HUES64 (cell line): Measurements from ENCODE around the gene CT47A1. TPM values are rescaled to one million over a fixed set of nuclear protein-coding genes. Genes with fewer than 3 reads are reported as not detected.
"Not testable (repeated sequence)": the region's sequence is repeated elsewhere in the genome, so short reads cannot be mapped to it uniquely, and the experiment has no call there.

ENCODE experiments used
- H3K27ac ChIP-seq: 2 replicates; pipeline ENCODE4 v1.7.0; 2013; ENCODE audit warnings: low read depth, low read length, inconsistent platforms
- H3K27me3 ChIP-seq: 2 replicates; pipeline ENCODE4 v1.6.1; 2013; ENCODE audit warnings: mild to moderate bottlenecking, low read length; ENCODE audit not compliant: insufficient read depth
- H3K36me3 ChIP-seq: 2 replicates; pipeline ENCODE4 v1.6.1; 2013; ENCODE audit warnings: mild to moderate bottlenecking, low read length; ENCODE audit not compliant: insufficient read depth
- H3K4me1 ChIP-seq: 2 replicates; pipeline ENCODE4 v1.6.1; 2013; ENCODE audit warnings: mild to moderate bottlenecking, low read length, moderate library complexity; ENCODE audit not compliant: insufficient read depth
- H3K4me3 ChIP-seq: 2 replicates; pipeline ENCODE4 v1.5.1; 2013; ENCODE audit warnings: mild to moderate bottlenecking, low read length, moderate library complexity
- H3K9ac ChIP-seq: 2 replicates; pipeline ENCODE4 v1.6.1; 2013; ENCODE audit warnings: mild to moderate bottlenecking, low read depth, low read length
- H3K9me3 ChIP-seq: 2 replicates; pipeline ENCODE4 v1.6.1; 2013; ENCODE audit warnings: low read depth, low read length; ENCODE audit not compliant: insufficient read depth
- WGBS: fragments of 150-250, 120-280 bp; methylation state at CpG from one replicate; pipeline ENCODE4 v1.1.7; 2013; ENCODE audit warnings: missing lambda C conversion rate; 5-methylcytosine and 5-hydroxymethylcytosine counted together
- polyA plus RNA-seq, 2 experiments: library from polyadenylated mRNA; stranded (reverse); fragments of 50-300 nt; gene quantifications; one replicate each; pipeline ENCODE4 v1.2.3, GENCODE V29; 2013

CT47A1 gene
- polyA plus RNA-seq (2013, experiment 1 of 2), result not detected
- not detected for polyA plus RNA-seq (2013, experiment 2 of 2)

DNA sequence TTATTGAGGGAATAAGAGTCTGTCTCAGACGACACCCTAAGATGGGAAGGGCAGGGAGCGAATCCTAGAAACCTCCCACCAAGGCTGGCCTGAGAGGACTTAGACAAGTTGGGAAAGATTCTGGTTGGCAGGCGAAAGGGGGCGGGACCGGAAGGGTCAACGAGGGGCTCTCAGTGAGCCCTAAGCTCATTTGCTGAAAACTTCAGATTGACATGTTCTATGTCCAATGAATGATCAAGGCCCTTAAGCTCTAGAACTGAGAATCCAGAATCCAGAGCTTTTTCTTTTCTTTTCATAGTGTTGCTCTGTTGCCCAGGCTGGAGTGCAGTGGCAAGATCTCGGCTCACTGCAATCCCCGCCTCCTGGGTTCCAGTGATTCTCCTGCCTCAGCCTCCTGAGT lies at the start of gene CT47A1:
Gene CT47A1 (minus strand): TSS at position 101 of the 400 bp plus-strand sequence. CDS start 231 bp downstream, outside the sequence.
- not testable (repeated sequence) for H3K4me1 ChIP-seq, H3K9ac ChIP-seq, H3K36me3 ChIP-seq, H3K4me3 ChIP-seq, H3K27ac ChIP-seq, H3K9me3 ChIP-seq, H3K27me3 ChIP-seq
- no CpG with 5 or more reads among the region's 8 CpGs for WGBS

DNA sequence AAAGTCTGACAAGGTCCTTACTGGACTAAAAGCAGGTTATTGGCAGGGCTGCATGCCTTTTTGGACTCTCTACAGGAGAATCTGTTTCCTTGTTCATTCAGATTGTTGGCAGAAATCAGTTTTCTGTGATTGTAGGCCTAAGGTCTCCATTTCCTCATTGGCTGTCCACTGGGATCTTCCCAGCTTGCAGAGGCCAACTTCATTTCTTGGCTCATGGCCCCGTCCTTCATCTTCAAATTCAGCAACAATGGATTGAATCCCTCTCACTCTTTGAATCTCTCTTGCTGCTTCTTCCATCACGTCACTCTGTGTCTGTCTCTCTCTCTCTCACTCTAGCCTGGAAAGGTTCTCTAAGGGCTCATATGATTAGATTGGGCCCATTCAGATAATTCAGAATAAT lies 47.0 kb upstream of the CT47A1 start:
- Histone ChIP-seq H3K27ac (no peak overlapping the region), H3K4me3 (no peak overlapping the region), H3K36me3 (no peaks in the 10 kb centered on the region), H3K4me1 (no peaks in the 10 kb centered on the region), H3K9ac (no peak overlapping the region), H3K9me3 (no peaks in the 10 kb centered on the region), H3K27me3 (no peaks in the 10 kb centered on the region)
- 91% methylated on average over 2 of the region's 2 CpGs for WGBS

DNA sequence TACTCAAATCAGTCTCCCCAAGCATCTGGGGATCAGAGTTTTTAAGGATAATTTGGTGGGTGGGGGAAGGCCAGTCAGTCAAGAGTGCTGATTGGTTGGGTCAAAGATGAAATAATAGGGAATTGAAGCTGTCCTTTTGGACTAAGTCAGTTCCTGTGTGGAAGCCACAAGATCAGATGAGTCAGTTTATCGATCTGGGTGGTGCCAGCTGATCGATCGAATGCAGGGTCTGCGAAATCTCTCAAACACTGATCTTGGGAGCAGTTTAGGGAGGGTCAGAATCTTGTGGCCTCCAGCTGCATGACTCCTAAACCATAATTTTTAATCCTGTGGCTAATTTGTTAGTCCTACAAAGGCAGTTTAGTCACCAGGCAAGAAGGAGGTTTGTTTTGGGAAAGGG lies 44.5 kb upstream of the CT47A1 start:
- H3K9me3 ChIP-seq, result no peaks in the 10 kb centered on the region
- no peak overlapping the region for H3K4me3 ChIP-seq
- no peaks in the 10 kb centered on the region for H3K4me1 ChIP-seq
- H3K9ac ChIP-seq, result no peak overlapping the region
- H3K36me3 ChIP-seq, result no peaks in the 10 kb centered on the region
- H3K27ac ChIP-seq, result no peak overlapping the region
- WGBS, result 97% methylated on average over 4 of the region's 4 CpGs
- no peaks in the 10 kb centered on the region for H3K27me3 ChIP-seq

DNA sequence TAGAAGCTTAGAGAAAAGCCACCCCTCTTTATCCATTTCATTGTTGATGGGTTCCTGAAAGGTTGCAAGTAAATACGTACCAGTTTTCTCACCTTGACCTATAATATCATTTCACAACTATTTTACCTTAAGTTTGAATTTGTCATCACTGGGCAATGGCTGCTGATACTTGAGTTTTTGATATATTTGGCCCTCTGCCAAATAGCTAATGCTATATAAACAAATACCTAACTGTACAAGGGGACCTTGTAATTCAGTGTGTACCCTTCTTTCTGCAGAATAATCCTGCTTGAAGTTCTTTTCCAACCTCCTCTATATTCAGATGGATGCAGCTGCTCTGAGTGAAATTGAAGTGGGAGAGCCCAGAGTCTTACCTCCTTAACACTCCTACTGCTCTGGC lies 42.9 kb upstream of the CT47A1 start:
- H3K36me3 ChIP-seq, result no peaks in the 10 kb centered on the region
- H3K9ac ChIP-seq, result no peak overlapping the region
- WGBS, result no CpG with 5 or more reads among the region's 1 CpG
- no peaks in the 10 kb centered on the region for H3K9me3 ChIP-seq
- H3K27me3 ChIP-seq, result no peaks in the 10 kb centered on the region
- no peaks in the 10 kb centered on the region for H3K4me1 ChIP-seq
- H3K27ac ChIP-seq, result no peak overlapping the region
- no peak overlapping the region for H3K4me3 ChIP-seq

DNA sequence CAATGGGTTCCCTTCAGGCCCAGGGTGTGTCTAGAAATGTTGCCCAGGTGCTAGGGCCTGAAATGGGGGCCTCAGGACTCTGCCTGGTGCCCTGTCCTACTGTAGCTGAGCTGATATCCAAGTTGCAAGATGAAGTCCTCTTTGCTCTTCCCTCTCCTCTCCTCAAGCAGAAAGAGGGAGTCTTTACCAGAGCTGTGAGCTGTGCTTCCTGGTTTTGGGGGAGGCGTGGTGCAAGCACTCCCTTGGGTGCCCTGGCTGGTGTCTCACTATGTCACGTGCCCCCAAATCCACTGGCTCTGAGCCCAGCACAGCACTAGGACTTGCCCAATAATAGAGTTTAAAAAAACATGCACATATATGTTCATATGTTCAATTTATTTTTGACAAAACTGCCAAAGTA lies 29.3 kb upstream of the CT47A1 start:
- Histone ChIP-seq H3K9ac (no peak overlapping the region), H3K27me3 (no peaks in the 10 kb centered on the region), H3K4me1 (no peaks in the 10 kb centered on the region), H3K27ac (no peak overlapping the region), H3K4me3 (no peak overlapping the region), H3K36me3 (no peaks in the 10 kb centered on the region), H3K9me3 (no peaks in the 10 kb centered on the region)
- 94% methylated on average over 2 of the region's 2 CpGs for WGBS

DNA sequence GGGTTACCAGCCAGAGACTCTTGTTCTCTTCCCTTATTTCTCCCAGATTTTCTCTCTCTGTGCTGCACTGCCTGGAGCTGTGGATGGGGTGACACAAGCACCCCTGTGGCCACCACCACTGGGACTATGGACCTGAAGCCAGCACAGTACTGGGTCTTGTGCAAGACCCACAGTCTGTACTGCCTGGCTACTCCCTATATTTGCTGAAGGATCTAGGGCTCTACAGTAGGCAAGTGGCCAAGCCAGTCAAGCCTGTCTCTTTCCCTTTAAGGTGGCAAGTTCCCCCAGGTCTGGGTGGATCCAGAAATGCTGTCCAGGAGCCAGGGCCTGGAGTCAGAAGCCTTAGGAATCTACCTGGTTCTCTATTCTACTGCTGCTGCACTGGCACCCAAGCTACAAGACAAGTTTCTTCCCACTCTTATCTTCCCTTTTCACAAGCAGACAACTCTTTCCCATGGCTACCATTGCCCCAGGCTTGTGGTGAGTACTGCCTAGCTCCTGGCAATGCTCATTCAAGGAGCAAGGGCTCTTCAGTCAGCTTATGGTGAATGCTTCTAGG lies 28.4 kb upstream of the CT47A1 start:
- Histone ChIP-seq H3K36me3 (no peaks in the 10 kb centered on the region), H3K27me3 (no peaks in the 10 kb centered on the region), H3K9me3 (no peaks in the 10 kb centered on the region), H3K9ac (no peak overlapping the region), H3K27ac (no peak overlapping the region), H3K4me3 (no peak overlapping the region), H3K4me1 (no peaks in the 10 kb centered on the region)

DNA sequence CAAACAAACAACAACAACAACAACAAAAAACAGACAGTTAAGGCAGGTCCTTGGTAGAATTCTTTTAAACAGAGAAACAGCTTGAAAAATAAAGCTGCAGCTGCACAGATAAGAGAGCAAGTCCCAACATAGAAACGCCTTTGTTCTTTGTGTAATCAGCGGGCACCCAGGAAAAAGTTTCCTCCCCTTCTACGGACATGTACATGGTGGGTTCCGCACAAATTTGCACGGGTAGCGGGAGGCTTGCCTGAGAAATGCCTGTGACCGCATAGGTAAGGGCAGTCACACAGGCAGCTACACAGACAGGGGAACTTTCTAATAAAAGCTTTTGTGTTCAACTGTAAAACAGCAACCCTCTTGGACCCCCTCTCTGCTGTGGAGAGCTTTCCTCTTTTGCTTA lies 25.7 kb upstream of the CT47A1 start:
- Histone ChIP-seq H3K4me3 (no peak overlapping the region), H3K27ac (no peak overlapping the region), H3K4me1 (no peaks in the 10 kb centered on the region), H3K36me3 (no peaks in the 10 kb centered on the region), H3K9ac (no peak overlapping the region), H3K9me3 (no peaks in the 10 kb centered on the region), H3K27me3 (no peaks in the 10 kb centered on the region)
- WGBS, result 88% methylated on average over 7 of the region's 7 CpGs

DNA sequence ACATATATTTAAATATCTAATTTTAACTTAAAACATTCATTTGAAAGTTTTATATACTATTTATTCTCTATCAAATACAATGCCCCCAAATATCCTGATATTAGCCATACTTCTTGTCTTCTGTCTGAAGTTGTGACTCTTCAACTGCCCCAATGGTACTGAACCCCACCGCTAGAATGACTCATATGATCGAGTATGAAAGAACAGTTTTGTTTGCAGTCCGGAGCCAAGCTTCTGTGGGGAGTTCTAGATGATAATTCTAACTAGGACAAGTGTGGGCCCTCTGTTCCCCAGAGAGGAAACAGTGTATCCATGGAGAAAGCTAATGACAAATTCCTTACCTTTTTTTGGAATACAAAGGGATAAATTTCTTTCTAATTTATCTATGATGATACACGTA lies 24.7 kb upstream of the CT47A1 start:
- Histone ChIP-seq H3K4me3 (no peak overlapping the region), H3K27ac (no peak overlapping the region), H3K27me3 (no peaks in the 10 kb centered on the region), H3K4me1 (no peaks in the 10 kb centered on the region), H3K9ac (no peak overlapping the region), H3K36me3 (no peaks in the 10 kb centered on the region), H3K9me3 (no peaks in the 10 kb centered on the region)
- 100% methylated on average over 3 of the region's 4 CpGs for WGBS

DNA sequence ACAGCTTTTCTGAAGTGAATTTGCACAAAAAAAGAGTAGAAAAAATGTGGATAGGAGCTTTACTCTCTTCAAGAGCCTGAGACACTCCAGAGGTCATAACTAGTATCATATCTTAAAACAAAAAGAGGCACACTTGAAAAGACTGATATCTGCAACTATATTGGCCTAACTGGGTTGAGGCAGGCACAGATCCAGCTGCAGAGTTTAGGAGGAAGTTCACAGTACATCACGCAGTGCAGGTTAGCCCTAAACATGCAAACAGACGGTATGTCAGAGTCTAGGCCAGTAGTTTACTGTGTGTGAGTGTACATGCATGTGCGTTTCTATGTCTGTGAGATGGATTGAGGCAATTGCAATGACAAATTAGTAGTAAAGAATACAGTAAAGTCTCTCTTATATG lies 24.2 kb upstream of the CT47A1 start:
- Histone ChIP-seq H3K4me3 (no peak overlapping the region), H3K9ac (no peak overlapping the region), H3K27ac (no peak overlapping the region), H3K36me3 (no peaks in the 10 kb centered on the region), H3K9me3 (no peaks in the 10 kb centered on the region), H3K4me1 (no peaks in the 10 kb centered on the region), H3K27me3 (no peaks in the 10 kb centered on the region)
- 97% methylated on average over 3 of the region's 3 CpGs for WGBS

DNA sequence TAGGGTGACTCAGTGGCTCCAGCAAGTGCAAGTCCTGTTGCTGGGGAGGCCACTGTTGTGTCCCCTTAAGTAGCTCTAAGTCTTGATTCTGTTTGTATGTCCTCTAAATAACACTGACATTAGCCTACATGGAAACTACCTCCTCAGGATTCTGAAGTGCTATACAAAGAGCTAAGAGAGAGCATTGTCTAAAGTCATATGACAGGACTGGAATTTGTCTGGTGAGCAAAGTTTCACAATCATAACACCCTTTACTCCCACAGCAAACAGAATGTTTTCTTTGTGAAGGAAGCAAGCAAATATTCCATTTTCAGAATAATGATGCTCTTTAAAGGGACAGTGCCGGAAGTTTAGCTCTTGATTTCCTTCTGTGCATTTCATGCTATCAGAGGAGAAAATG lies 23.4 kb upstream of the CT47A1 start:
- no peak overlapping the region for H3K4me3 ChIP-seq

DNA sequence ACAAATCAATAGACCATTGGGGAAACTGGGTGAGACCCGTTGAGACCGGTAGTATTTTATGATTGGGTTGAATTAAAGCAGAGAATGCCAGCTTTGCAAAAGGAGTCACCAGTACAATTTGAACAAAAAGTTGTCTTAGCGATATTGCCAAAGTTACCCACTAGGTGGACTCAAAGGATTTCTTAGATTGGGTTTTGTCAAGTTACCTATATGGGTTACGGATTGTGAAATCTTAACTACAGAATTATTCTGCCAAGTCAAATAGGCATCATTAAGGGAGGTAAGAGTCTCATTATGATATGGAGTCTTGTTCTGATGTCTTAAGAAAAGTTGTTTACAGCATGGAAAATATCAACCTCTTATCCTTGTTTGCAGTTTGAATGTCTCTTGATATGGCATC lies 15.0 kb upstream of the CT47A1 start:
- H3K9me3 ChIP-seq, result no peaks in the 10 kb centered on the region
- H3K9ac ChIP-seq, result no peak overlapping the region
- H3K27ac ChIP-seq, result no peak overlapping the region
- H3K4me3 ChIP-seq, result no peak overlapping the region
- 80% methylated on average over 4 of the region's 4 CpGs for WGBS
- no peaks in the 10 kb centered on the region for H3K4me1 ChIP-seq
- H3K27me3 ChIP-seq, result no peaks in the 10 kb centered on the region
- no peaks in the 10 kb centered on the region for H3K36me3 ChIP-seq

More for the DNA sequence above, 23.4 kb upstream of the CT47A1 start:
- Histone ChIP-seq H3K36me3 (no peaks in the 10 kb centered on the region), H3K27ac (no peak overlapping the region), H3K9ac (no peak overlapping the region), H3K27me3 (no peaks in the 10 kb centered on the region), H3K9me3 (no peaks in the 10 kb centered on the region), H3K4me1 (no peaks in the 10 kb centered on the region)
- WGBS, result 95% methylated on average over 1 of the region's 1 CpG

DNA sequence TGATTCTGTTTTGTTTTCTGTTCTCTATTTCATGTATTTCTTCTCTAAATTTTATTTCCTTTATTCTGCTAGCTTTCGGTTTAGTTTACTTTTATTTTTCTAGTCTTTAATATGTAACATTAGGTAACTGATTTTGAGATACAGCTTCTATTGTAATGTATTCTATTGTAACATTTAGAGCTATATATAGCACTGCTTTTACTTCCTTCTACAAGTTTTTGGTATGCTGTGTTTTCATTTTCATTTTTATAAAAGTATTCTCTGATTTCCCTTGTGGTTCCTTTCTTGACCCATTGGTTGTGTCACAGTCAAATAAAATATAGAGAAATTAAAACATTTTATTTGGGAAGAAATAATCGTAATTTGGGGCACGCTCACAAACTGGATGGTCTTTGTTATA lies 13.9 kb upstream of the CT47A1 start:
- Histone ChIP-seq H3K27me3 (no peaks in the 10 kb centered on the region), H3K4me3 (no peak overlapping the region), H3K4me1 (no peaks in the 10 kb centered on the region), H3K36me3 (no peaks in the 10 kb centered on the region), H3K27ac (no peak overlapping the region), H3K9me3 (no peaks in the 10 kb centered on the region), H3K9ac (no peak overlapping the region)
- 92% methylated on average over 2 of the region's 3 CpGs for WGBS
